SK-N-SH (cell line): ENCODE measurements around the gene PDCL2. TPM values are rescaled to one million over a fixed set of nuclear protein-coding genes. Genes with fewer than 3 reads are reported as not detected.

Experiments
- CTCF ChIA-PET: fragments of 300-600, 350-600 bp; formaldehyde crosslinking; extraction: SDS; loops from one replicate; lab custom pipeline; 2021; lab: Yijun Ruan, JAX
- POLR2A ChIA-PET: fragments of 350-600 bp; sonication (Branson Sonifier 250); formaldehyde crosslinking; extraction: SDS; loops from one replicate; lab custom pipeline; 2020; ENCODE audit warnings: antibody characterized with exemption, inconsistent platforms; lab: Yijun Ruan, JAX
- DNase-seq: peaks from one replicate; pipeline ENCODE4 v3.0.0; 2012
- H2AFZ ChIP-seq: fragments of 200-600 bp; sonication (generic); 2 replicates; pipeline ENCODE4 v1.8.1; 2016; ENCODE audit warnings: antibody characterized with exemption, mild to moderate bottlenecking, low read depth
- H3F3A ChIP-seq: fragments of 200-600 bp; sonication (generic); replicated peaks from 2 replicates; pipeline ENCODE3; 2016; ENCODE audit warnings: antibody characterized with exemption, mild to moderate bottlenecking; ENCODE audit not compliant: insufficient read depth
- H3K27ac ChIP-seq, 2 experiments: fragments of 200-500 bp in 1 of 2; fragments of 200-600 bp in 1 of 2; sonication (Bioruptor generic) in 1 of 2; sonication (generic), shearing (Covaris generic) in 1 of 2; 2 replicates each; pipeline versions ENCODE4 v1.5.1 to v1.6.1; 2014 to 2016; ENCODE audit warnings: low read depth in 2 of 2, inconsistent platforms in 1 of 2, low read length in 1 of 2, mild to moderate bottlenecking in 1 of 2, mixed read lengths in 1 of 2
- H3K27me3 ChIP-seq: fragments of 200-600 bp; sonication (generic), shearing (Covaris generic); 2 replicates; pipeline ENCODE4 v1.6.1; 2016; ENCODE audit warnings: mixed run types; ENCODE audit not compliant: insufficient read depth
- H3K36me3 ChIP-seq, 2 experiments: fragments of 200-500 bp in 1 of 2; fragments of 200-600 bp in 1 of 2; sonication (Bioruptor generic) in 1 of 2; sonication (generic) in 1 of 2; replicated peaks in 1 of 2; 2 replicates each; pipeline versions ENCODE3 to v1.5.1; 2014 to 2016; ENCODE audit warnings: low read length in 1 of 2, mild to moderate bottlenecking in 1 of 2; ENCODE audit not compliant: insufficient read depth in 2 of 2, control insufficient read depth in 1 of 2
- H3K4me1 ChIP-seq, 2 experiments: fragments of 200-500 bp in 1 of 2; fragments of 200-600 bp in 1 of 2; sonication (Bioruptor generic) in 1 of 2; sonication (generic), shearing (Covaris generic) in 1 of 2; 2 replicates each; pipeline versions ENCODE4 v1.5.1 to v1.6.1; 2014 to 2016; ENCODE audit warnings: low read depth in 1 of 2, low read length in 1 of 2, mixed run types in 1 of 2; ENCODE audit not compliant: insufficient read depth in 2 of 2, control insufficient read depth in 1 of 2
- H3K4me2 ChIP-seq: fragments of 200-600 bp; sonication (generic), shearing (Covaris generic); 2 replicates; pipeline ENCODE4 v1.6.1; 2017; ENCODE audit warnings: mixed run types
- H3K4me3 ChIP-seq, 2 experiments: fragments of 200-500 bp in 1 of 2; fragments of 200-600 bp in 1 of 2; sonication (Bioruptor generic) in 1 of 2; sonication (generic), shearing (Covaris generic) in 1 of 2; 2 replicates each; pipeline versions ENCODE4 v1.5.1 to v1.8.1; 2014 to 2016; ENCODE audit warnings: low read depth in 2 of 2, inconsistent platforms in 1 of 2, low read length in 1 of 2, mild to moderate bottlenecking in 1 of 2, mixed read lengths in 1 of 2, moderate library complexity in 1 of 2
- H3K79me2 ChIP-seq: fragments of 200-600 bp; sonication (generic); 2 replicates; pipeline ENCODE4 v1.8.1; 2017; ENCODE audit warnings: mild to moderate bottlenecking; ENCODE audit not compliant: insufficient read depth
- H3K9ac ChIP-seq: fragments of 200-600 bp; sonication (generic); 2 replicates; pipeline ENCODE4 v1.6.1; 2017; ENCODE audit warnings: mixed run types
- H3K9me2 ChIP-seq: fragments of 200-600 bp; sonication (generic); 2 replicates; pipeline ENCODE4 v1.6.1; 2017; ENCODE audit warnings: mixed run types
- H3K9me3 ChIP-seq: fragments of 200-600 bp; sonication (generic); 2 replicates; pipeline ENCODE4 v1.6.1; 2017; ENCODE audit warnings: mixed run types, mild to moderate bottlenecking, moderate library complexity
- H4K20me1 ChIP-seq: fragments of 200-600 bp; sonication (generic); 2 replicates; pipeline ENCODE4 v1.6.1; 2017; ENCODE audit warnings: mild to moderate bottlenecking, mixed run types; ENCODE audit not compliant: insufficient read depth
- ELF1 ChIP-seq: IDR thresholded peaks from 2 replicates; pipeline ENCODE4 v1.4.0; 2012
- EP300 ChIP-seq, 2 experiments: IDR thresholded peaks; 2 replicates each; pipeline versions ENCODE4 v1.4.0 to v1.6.1; 2012; ENCODE audit warnings: borderline replicate concordance in 1 of 2, low read depth in 1 of 2, low read length in 1 of 2
- GABPA ChIP-seq: IDR thresholded peaks from 2 replicates; pipeline ENCODE4 v1.4.0; 2012; ENCODE audit warnings: low read depth, mild to moderate bottlenecking
- GATA2 ChIP-seq: sonication (generic); formaldehyde crosslinking; IDR thresholded peaks from 2 replicates; pipeline ENCODE4 v1.5.0; 2020; ENCODE audit warnings: mild to moderate bottlenecking, missing genetic modification reagents
- IRF3 ChIP-seq: fragments of 150-350 bp; IDR thresholded peaks from 2 replicates; pipeline ENCODE4 v1.6.1; 2016; ENCODE audit warnings: mild to moderate bottlenecking, low read depth, low read length
- JUND ChIP-seq: IDR thresholded peaks from 2 replicates; pipeline ENCODE4 v1.4.0; 2012
- MAX ChIP-seq: IDR thresholded peaks from 2 replicates; pipeline ENCODE4 v1.4.0; 2012; ENCODE audit warnings: low read depth
- MXI1 ChIP-seq: IDR thresholded peaks from 2 replicates; pipeline ENCODE4 v1.6.1; 2012; ENCODE audit warnings: mild to moderate bottlenecking, low read depth, low read length, improper control_type of control experiment
- NRF1 ChIP-seq: IDR thresholded peaks from 2 replicates; pipeline ENCODE4 v1.6.1; 2012; ENCODE audit warnings: low read depth, mild to moderate bottlenecking, low read length
- PBX3 ChIP-seq: IDR thresholded peaks from 2 replicates; pipeline ENCODE4; 2012
- POLR2AphosphoS5 ChIP-seq: IDR thresholded peaks from 2 replicates; pipeline ENCODE4 v1.6.1; 2012; ENCODE audit warnings: low read depth, low read length
- RAD21 ChIP-seq: IDR thresholded peaks from 2 replicates; pipeline ENCODE4 v1.6.1; 2012; ENCODE audit warnings: mild to moderate bottlenecking, low read length
- REST ChIP-seq: IDR thresholded peaks from 2 replicates; pipeline ENCODE4 v1.6.1; 2012; ENCODE audit warnings: mild to moderate bottlenecking, low read depth, low read length, moderate library complexity
- TAF1 ChIP-seq: IDR thresholded peaks from 2 replicates; pipeline ENCODE4 v1.6.1; 2012; ENCODE audit warnings: low read depth, mild to moderate bottlenecking, low read length, moderate library complexity, borderline replicate concordance
- TEAD4 ChIP-seq: IDR thresholded peaks from 2 replicates; pipeline ENCODE4 v1.4.0; 2012; ENCODE audit warnings: mild to moderate bottlenecking, borderline replicate concordance; ENCODE audit not compliant: insufficient read depth
- USF1 ChIP-seq: IDR thresholded peaks from 2 replicates; pipeline ENCODE4 v1.4.0; 2012; ENCODE audit warnings: low read depth, borderline replicate concordance
- YY1 ChIP-seq: IDR thresholded peaks from 2 replicates; pipeline ENCODE4 v1.4.0; 2012; ENCODE audit warnings: low read depth, mild to moderate bottlenecking
- ZBTB33 ChIP-seq: IDR thresholded peaks from 2 replicates; pipeline ENCODE4 v1.4.0; 2012; ENCODE audit warnings: low read depth, borderline replicate concordance
- WGBS: methylation state at CpG from one replicate; pipeline ENCODE4 v1.1.6; 2017; ENCODE audit warnings: low lambda C conversion rate; 5-methylcytosine and 5-hydroxymethylcytosine counted together
- polyA plus RNA-seq, 3 experiments: library from polyadenylated mRNA; depleted of rRNA; stranded (reverse); fragments of >200 nt; gene quantifications; 2 replicates each; pipeline ENCODE4 v1.2.3, GENCODE V29; 2012

The PDCL2 gene
- polyA plus RNA-seq, 1 of the 3 experiments (the other 2 are of a cell fraction) = not detected

GRCh38 chr4:55610381-55610780, 18.3 kb upstream of the PDCL2 start:
- WGBS = 76% methylated on average over 2 of the region's 2 CpGs
- CTCF ChIA-PET = no interaction called here

More at GRCh38 chr4:55610381-55610780, 18.3 kb upstream of the PDCL2 start:
- POLR2A ChIA-PET = no interaction called here
- Histone ChIP-seq H3K27ac (no peak overlapping the region), H3K27me3 (no peaks in the 10 kb centered on the region), H3K9me2 (no peaks in the 10 kb centered on the region), H3K4me3 (no peak overlapping the region), H3K4me1 (peaks cover 0 to 6% of the 10 kb centered on the region in 2 experiments; a peak in 1 of 4 replicates), H3K9me3 (no peaks in the 10 kb centered on the region), H3F3A (no peaks in the 10 kb centered on the region), H3K9ac (no peak overlapping the region), H3K79me2 (no peaks in the 10 kb centered on the region), H4K20me1 (no peaks in the 10 kb centered on the region), H2AFZ (no peak overlapping the region), H3K4me2 (no peak overlapping the region), H3K36me3 (no peaks in the 10 kb centered on the region)
- TF ChIP-seq USF1 = no peak
- no peak for TF ChIP-seq GATA2
- TF ChIP-seq GABPA = no peak
- no peak for TF ChIP-seq POLR2AphosphoS5
- TF ChIP-seq TEAD4 = no peak
- TF ChIP-seq TAF1 = no peak
- no peak for TF ChIP-seq PBX3
- TF ChIP-seq EP300 (IDR thresholded peaks at IDR 0.05; ENCODE audit: borderline replicate concordance in 1 of 2, low read depth in 1 of 2, low read length in 1 of 2) = no peak
- no peak for TF ChIP-seq REST
- TF ChIP-seq MAX = no peak
- TF ChIP-seq MXI1 = no peak
- TF ChIP-seq ZBTB33 = no peak
- TF ChIP-seq NRF1 = no peak
- TF ChIP-seq RAD21 = no peak
- no peak for TF ChIP-seq JUND
- TF ChIP-seq YY1 = no peak
- TF ChIP-seq IRF3 = no peak
- no peak for TF ChIP-seq ELF1
- no peak for DNase-seq
